GM12865 (cell line): ENCODE results near the gene TET1.

Source experiments
- DNase-seq: peaks from one replicate; pipeline ENCODE4 v3.0.0; 2010; ENCODE audit warnings: low read depth
- H3K4me3 ChIP-seq: 2 replicates; pipeline ENCODE4 v1.5.1; 2011; ENCODE audit warnings: mild to moderate bottlenecking, low read depth, low read length, control low read depth
- TF ChIP-seq, protein P1 (sequence below): IDR thresholded peaks from 2 replicates; pipeline ENCODE4 v1.5.1; 2011; ENCODE audit warnings: low read length, control low read depth, low read depth, inconsistent platforms; ENCODE audit not compliant: insufficient read depth; ENCODE audit errors: missing control alignments

TET1 gene

DNA sequence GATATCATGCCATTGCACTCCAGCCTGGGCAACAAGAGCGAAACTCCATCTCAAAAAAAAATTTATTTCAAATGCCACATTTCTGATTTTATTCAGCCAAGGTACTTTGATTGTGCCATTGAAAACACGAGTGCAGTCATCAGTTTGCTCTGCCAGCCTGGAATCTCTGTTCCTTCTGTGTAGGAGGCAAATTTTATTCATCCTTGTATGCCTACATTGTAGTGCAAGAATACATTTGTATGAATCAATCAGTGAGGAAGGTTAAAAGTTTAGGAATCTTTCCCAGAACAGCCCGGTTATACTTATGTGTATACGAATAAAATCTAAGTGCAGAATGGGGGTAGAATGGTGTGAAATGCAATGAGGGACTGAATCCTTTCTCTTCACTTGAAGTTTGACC lies 886 bp upstream of the TET1 start:
- H3K4me3 ChIP-seq: no peak overlapping the region
- TF ChIP-seq, protein P1, sequence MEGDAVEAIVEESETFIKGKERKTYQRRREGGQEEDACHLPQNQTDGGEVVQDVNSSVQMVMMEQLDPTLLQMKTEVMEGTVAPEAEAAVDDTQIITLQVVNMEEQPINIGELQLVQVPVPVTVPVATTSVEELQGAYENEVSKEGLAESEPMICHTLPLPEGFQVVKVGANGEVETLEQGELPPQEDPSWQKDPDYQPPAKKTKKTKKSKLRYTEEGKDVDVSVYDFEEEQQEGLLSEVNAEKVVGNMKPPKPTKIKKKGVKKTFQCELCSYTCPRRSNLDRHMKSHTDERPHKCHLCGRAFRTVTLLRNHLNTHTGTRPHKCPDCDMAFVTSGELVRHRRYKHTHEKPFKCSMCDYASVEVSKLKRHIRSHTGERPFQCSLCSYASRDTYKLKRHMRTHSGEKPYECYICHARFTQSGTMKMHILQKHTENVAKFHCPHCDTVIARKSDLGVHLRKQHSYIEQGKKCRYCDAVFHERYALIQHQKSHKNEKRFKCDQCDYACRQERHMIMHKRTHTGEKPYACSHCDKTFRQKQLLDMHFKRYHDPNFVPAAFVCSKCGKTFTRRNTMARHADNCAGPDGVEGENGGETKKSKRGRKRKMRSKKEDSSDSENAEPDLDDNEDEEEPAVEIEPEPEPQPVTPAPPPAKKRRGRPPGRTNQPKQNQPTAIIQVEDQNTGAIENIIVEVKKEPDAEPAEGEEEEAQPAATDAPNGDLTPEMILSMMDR: no peak
- no peak for DNase-seq

DNA sequence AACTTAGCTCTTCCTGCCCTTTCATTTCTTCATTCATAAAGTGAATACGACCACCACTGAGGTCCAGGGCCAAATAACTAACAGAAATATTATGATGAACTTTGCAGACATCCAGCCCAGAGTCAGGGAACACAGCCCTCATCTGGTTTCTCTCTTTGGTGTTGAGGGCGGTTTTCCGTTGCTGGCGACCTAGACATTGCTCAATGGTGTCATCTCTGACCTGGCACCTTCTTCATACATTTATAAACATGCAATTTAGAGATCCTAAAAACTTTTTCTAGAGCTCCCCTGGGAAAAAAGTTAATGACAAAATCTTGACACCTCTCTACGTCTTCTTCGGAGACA lies 324 bp upstream of the TET1 start:
- DNase-seq: no peak
- peak overlapping the region; percentile 51 for H3K4me3 ChIP-seq
- TF ChIP-seq, protein P1: no peak

DNA sequence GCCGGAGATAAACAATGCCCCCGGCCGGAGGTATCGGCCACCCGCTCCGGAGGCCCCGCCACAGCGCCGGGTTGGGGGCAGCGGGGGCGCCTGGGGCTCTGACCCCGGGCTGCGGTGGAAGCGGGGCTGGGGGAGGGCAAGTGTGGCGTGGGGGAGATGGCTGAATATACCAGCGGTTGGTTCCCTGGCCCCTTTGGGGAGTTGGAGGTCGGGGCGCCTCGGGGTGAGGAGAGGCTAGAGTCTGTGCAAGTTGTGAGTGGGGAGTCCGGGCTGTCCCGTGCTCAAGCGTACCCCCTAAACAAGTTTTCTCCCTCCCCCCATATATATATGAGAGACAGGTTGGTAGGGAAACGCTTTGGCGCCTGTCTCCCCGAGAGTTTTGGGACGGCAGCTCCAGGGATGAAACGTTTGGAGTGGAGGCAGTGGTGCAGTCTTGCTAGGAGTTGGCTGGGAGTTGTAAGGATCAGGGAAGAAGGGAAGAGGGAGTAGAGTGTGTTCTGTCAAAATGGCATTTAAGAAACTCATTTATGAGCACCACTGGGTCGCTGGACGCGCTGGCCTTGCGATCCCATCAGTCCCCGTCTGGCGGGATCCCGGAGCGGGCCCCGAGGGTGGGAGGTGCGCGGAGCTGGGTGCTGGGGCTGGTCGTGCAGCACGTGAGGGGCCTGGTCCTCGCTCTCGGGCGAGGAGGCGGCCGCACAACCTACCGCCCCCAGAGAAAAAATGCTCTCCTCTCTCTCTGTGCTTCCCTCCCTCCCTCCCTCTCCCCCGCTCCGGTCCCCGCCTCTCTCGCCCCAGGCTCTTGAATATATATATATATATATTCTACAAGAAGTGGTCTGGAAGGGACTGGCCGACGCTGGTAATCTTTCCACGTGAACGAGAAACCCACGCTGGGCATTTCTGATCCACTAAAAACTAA lies 1.1 kb downstream of the TET1 start:
- DNase-seq: no peak
- H3K4me3 ChIP-seq: peak overlapping the region; percentile 51
- TF ChIP-seq, protein P1: peak; percentile 2

DNA sequence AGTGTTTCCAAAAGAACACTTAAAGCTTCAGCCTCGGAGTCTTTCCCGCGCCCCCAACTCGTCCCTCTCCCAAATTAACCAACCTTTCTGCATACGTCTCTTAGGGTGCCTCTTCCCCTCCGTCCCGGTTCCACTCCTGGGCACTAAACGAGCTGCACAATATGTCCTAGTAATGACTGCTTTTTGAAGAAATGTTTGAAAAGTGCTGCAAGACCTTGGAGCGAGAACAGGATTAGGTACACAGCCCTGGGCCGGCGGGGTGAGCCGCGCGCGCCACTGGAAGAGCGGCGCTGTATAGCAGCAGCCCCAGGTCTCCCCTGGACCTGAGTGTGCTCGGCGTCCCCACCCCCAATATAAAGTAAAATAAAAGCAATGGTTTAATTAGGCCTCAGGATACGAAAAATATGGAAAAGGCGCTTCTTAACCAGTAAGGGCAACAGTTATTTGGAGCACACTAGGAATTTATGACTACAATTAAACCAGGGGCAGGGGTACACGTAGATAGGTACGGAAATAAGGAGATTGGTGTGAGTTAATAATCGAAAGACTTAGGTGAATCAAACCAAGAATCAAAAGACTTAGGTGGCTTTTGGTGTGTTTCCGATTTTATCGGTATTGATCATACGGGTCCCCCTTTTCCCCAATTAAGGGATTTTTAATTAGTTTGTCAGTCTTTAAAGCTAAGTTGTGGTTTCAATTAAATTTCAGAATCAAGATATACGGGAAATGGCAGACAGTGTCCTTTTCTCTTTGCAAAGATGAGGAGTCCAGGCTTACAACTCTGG lies 1.9 kb downstream of the TET1 start:
- DNase-seq: no peak
- TF ChIP-seq, protein P1: no peak
- no peak overlapping the region for H3K4me3 ChIP-seq

DNA sequence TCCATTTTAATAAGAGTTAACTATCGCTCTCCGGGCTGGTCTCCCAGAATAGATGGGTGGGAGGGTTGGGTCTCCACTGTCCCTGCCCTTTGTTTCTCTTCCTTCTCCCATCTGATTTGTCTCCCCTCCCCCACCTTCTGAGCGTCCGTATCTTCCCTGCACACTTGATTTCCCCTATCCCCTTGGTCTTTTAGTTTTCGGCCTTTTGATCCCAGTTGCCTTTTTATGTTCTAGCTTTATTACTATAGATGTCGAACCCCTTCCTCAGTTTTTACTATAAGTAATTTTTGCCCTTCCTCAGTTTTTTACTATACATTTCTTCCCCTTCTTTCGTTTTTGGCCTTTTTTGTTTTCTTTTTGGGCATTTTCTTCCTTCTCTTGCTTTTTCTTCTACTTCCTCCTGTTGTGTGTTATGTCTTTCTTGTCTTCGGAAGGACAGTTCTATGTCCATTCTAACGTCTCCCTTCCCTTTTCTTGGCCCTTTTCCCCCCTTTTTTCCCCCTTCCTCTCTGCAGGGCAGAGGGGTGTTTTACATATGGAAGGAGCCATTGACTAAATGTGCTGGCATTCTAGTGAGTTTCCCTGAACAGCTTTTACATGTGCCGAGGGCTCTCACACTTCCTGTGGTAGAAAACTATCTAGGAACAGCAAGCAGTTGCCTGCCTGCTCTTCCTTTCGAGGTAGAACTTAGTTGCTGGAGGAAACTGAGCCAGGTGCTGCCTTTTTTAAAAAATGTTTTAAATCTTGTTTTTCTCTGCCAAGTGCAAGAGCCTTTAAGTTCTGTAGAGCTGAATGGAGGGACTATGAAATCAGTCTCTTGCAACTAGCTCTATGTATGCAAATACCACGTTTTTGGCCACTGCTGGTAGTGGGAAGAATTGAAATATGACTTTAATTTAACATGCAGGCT lies 2.8 kb downstream of the TET1 start:
- H3K4me3 ChIP-seq: no peak overlapping the region
- DNase-seq: peak; percentile 8
- TF ChIP-seq, protein P1: no peak

DNA sequence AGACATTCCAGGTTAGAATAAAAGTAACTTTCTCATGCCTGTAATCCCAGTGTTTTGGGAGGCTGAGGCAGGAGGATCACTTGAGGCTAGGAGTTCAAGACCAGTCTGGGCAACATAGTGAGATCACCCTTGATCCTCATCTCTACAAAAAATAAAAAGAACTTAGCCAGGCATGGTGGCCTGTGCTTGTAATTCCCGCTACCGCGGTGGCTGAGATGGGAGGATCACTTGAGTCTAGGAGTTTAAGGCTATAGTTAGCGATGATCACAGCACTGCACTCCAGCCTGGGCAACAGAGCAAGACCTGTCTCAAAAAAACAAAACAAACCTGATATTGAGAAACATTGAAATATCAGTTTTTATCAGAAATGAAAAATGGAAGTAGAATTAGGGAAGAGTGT lies 4.6 kb downstream of the TET1 start:
- TF ChIP-seq, protein P1: no peak
- no peak for DNase-seq
- no peak overlapping the region for H3K4me3 ChIP-seq
